ENCODE data around the gene TAF7L. TPM values are rescaled to one million over a fixed set of nuclear protein-coding genes. Genes with fewer than 3 reads are reported as not detected.

Gene TAF7L
- total RNA-seq, 1 experiment from 2014 or later = not detected

GRCh38 chrX:101237041-101237440 is 54.1 kb downstream of the TAF7L start:
- Mint-ChIP-seq H3K27me3 (ENCODE audit: insufficient read depth, unreplicated experiment) (no peaks in the 10 kb centered on the region), H3K36me3 (ENCODE audit: insufficient read depth, unreplicated experiment) (no peaks in the 10 kb centered on the region), H3K27ac (ENCODE audit: unreplicated experiment) (no peak overlapping the region), H3K4me1 (ENCODE audit: low read depth, unreplicated experiment) (no peaks in the 10 kb centered on the region), H3K4me3 (ENCODE audit: unreplicated experiment) (no peak overlapping the region), H3K9me3 (ENCODE audit: unreplicated experiment) (no peaks in the 10 kb centered on the region)
- Histone ChIP-seq H3K4me1 (no peaks in the 10 kb centered on the region), H3K36me3 (ENCODE audit: control insufficient read depth, insufficient read depth, low read length) (no peaks in the 10 kb centered on the region), H3K4me3 (ENCODE audit: low read depth, low read length) (no peak overlapping the region), H3K9me3 (no peaks in the 10 kb centered on the region), H3K27me3 (replicated peaks; ENCODE audit: control insufficient read depth, insufficient read depth, low read length) (no peaks in the 10 kb centered on the region)
- intact Hi-C loops (cut with micrococcal nuclease; ENCODE audit: unreplicated experiment) = no loop called here
- ChIA-PET POLR2A (no interaction called here), CTCF (interaction anchor here (0.5 kb wide), 1 partner anchor 858 kb away, joined by 6 read pairs; no protein-coding TSS in a partner anchor)
- BruUV-seq (replicated peaks) = no TSS peak
- TF ChIP-seq, protein P1, sequence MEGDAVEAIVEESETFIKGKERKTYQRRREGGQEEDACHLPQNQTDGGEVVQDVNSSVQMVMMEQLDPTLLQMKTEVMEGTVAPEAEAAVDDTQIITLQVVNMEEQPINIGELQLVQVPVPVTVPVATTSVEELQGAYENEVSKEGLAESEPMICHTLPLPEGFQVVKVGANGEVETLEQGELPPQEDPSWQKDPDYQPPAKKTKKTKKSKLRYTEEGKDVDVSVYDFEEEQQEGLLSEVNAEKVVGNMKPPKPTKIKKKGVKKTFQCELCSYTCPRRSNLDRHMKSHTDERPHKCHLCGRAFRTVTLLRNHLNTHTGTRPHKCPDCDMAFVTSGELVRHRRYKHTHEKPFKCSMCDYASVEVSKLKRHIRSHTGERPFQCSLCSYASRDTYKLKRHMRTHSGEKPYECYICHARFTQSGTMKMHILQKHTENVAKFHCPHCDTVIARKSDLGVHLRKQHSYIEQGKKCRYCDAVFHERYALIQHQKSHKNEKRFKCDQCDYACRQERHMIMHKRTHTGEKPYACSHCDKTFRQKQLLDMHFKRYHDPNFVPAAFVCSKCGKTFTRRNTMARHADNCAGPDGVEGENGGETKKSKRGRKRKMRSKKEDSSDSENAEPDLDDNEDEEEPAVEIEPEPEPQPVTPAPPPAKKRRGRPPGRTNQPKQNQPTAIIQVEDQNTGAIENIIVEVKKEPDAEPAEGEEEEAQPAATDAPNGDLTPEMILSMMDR (IDR thresholded peaks at IDR 0.05; ENCODE audit: insufficient read depth in 1 of 2, low read depth in 1 of 2, low read length in 1 of 2, severe bottlenecking in 1 of 2, unreplicated experiment in 1 of 2) = no peak
- DNase-seq = no peak

DNA sequence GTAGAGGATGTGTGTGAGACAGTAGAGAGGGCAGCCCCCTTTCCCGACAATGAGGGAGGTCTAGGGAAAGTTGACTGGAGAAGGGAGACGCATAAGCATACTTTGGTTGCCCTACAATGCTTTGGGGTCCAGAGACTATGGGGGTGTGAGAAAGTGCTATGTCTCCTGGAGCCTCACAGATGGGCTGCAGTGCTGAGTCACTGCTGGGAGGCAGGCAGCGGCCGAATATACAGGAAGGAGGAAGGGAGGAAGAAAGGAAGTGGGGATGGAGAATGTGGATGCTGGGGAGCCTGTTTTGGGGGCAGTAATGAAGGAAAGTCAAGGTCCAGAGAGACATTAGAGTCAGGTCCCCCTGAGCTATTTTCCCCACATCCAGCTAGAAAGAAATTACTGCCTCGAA is 58.8 kb downstream of the TAF7L start:
- H3K27me3 ChIP-seq (replicated peaks; ENCODE audit: control insufficient read depth, insufficient read depth, low read length) = no peaks in the 10 kb centered on the region
- Mint-ChIP-seq H3K27ac (ENCODE audit: unreplicated experiment) (no peak overlapping the region), H3K4me3 (ENCODE audit: unreplicated experiment) (no peak overlapping the region), H3K27me3 (ENCODE audit: insufficient read depth, unreplicated experiment) (no peaks in the 10 kb centered on the region), H3K9me3 (ENCODE audit: unreplicated experiment) (no peaks in the 10 kb centered on the region), H3K4me1 (ENCODE audit: low read depth, unreplicated experiment) (peaks cover 14% of the 10 kb centered on the region), H3K36me3 (ENCODE audit: insufficient read depth, unreplicated experiment) (no peaks in the 10 kb centered on the region)
- BruUV-seq (replicated peaks) = no TSS peak
- no peaks in the 10 kb centered on the region for H3K9me3 ChIP-seq
- no peaks in the 10 kb centered on the region for H3K4me1 ChIP-seq
- H3K36me3 ChIP-seq (ENCODE audit: control insufficient read depth, insufficient read depth, low read length) = no peaks in the 10 kb centered on the region
- TF ChIP-seq, protein P1 (IDR thresholded peaks at IDR 0.05; ENCODE audit: insufficient read depth in 1 of 2, low read depth in 1 of 2, low read length in 1 of 2, severe bottlenecking in 1 of 2, unreplicated experiment in 1 of 2) = no peak
- intact Hi-C loops (cut with micrococcal nuclease; ENCODE audit: unreplicated experiment) = no loop called here
- POLR2A ChIA-PET = no interaction called here
- DNase-seq = no peak
- H3K4me3 ChIP-seq (ENCODE audit: low read depth, low read length) = no peak overlapping the region
- CTCF ChIA-PET = no interaction called here

DNA sequence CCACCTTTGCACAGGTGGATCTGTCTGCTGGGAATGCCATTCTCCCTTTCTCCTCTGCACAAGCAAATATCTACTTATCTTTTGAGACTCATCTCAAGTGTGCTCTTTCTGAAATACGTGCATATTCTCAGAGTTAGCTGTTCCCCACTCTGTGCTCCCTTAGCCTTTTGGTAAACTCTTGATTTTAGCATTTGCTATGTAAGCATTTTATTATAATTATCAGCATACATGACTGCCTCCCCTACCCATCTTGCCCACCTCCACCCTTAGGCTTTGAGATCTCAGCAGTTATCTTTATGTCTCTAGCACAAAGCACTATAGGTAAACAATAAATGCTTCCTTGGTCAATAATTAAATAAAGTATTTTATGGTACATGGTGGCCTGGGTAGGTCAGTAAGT is 60.1 kb downstream of the TAF7L start:
- no peaks in the 10 kb centered on the region for H3K36me3 Mint-ChIP-seq (ENCODE audit: insufficient read depth, unreplicated experiment)
- H3K27me3 ChIP-seq (replicated peaks; ENCODE audit: control insufficient read depth, insufficient read depth, low read length) = no peaks in the 10 kb centered on the region
- no peak overlapping the region for H3K27ac Mint-ChIP-seq (ENCODE audit: unreplicated experiment)
- DNase-seq = no peak
- H3K4me1 ChIP-seq = no peaks in the 10 kb centered on the region
- intact Hi-C loops (cut with micrococcal nuclease; ENCODE audit: unreplicated experiment) = no loop called here
- no peak overlapping the region for H3K4me3 Mint-ChIP-seq (ENCODE audit: unreplicated experiment)
- ChIA-PET CTCF (no interaction called here), POLR2A (no interaction called here)
- no peaks in the 10 kb centered on the region for H3K27me3 Mint-ChIP-seq (ENCODE audit: insufficient read depth, unreplicated experiment)
- TF ChIP-seq, protein P1 (IDR thresholded peaks at IDR 0.05; ENCODE audit: insufficient read depth in 1 of 2, low read depth in 1 of 2, low read length in 1 of 2, severe bottlenecking in 1 of 2, unreplicated experiment in 1 of 2) = no peak
- no peak overlapping the region for H3K4me3 ChIP-seq (ENCODE audit: low read depth, low read length)
- H3K9me3 ChIP-seq = no peaks in the 10 kb centered on the region
- H3K4me1 Mint-ChIP-seq (ENCODE audit: low read depth, unreplicated experiment) = peaks cover 14% of the 10 kb centered on the region
- no peaks in the 10 kb centered on the region for H3K36me3 ChIP-seq (ENCODE audit: control insufficient read depth, insufficient read depth, low read length)
- BruUV-seq (replicated peaks) = no TSS peak
- no peaks in the 10 kb centered on the region for H3K9me3 Mint-ChIP-seq (ENCODE audit: unreplicated experiment)

Data from Caco-2 (cell line).